Bronchial smooth muscle cell (primary cell): ENCODE data around the gene SASH3. TPM values are rescaled to one million over a fixed set of nuclear protein-coding genes. Genes with fewer than 3 reads are reported as not detected.

Experiments
- total RNA-seq: library from RNA; depleted of rRNA; stranded (reverse); fragments of >200 nt; gene quantifications from 2 replicates; pipeline ENCODE4 v1.2.1, GENCODE V29; 2014

SASH3 gene
- total RNA-seq = not detected in 2 replicates

GRCh38 chrX:129779747-129780146, at the start of gene SASH3:
Gene SASH3, plus strand, starts transcription at chrX:129779949. Its CDS starts 149 bp downstream, at chrX:129780098.

GRCh38 chrX:129738466-129739308, 41.1 kb upstream of the SASH3 start, which contains the start of gene XPNPEP2:
Gene XPNPEP2, plus strand, starts transcription at chrX:129738979. Its CDS starts 235 bp downstream, at chrX:129739214.

GRCh38 chrX:129843459-129844306, 63.9 kb downstream of the SASH3 start, which contains the start of gene ZDHHC9:
Gene ZDHHC9, minus strand, starts transcription at chrX:129843886. Its CDS starts 1,941 bp downstream, at chrX:129841945.

Other genes starting within 250 kb of the SASH3 start
- 12.4 and 14.5 TPM in 2 replicates for gene OCRL, start 239.7 kb upstream of the SASH3 start, total RNA-seq
- 0.26 and 0.32 TPM in 2 replicates for gene APLN, start 125.0 kb upstream of the SASH3 start, total RNA-seq
- 2.5 and 4.8 TPM in 2 replicates for gene XPNPEP2, start 41.0 kb upstream of the SASH3 start, total RNA-seq
- 14.9 and 15.1 TPM in 2 replicates for gene ZDHHC9, start 63.9 kb downstream of the SASH3 start, total RNA-seq
- 11.4 and 15.6 TPM in 2 replicates for gene UTP14A, start 126.2 kb downstream of the SASH3 start, total RNA-seq
- 1.9 and 3.3 TPM in 2 replicates for gene BCORL1, start 202.7 kb downstream of the SASH3 start, total RNA-seq